HEK293T (cell line): Measurements from ENCODE around the gene MYO1B.

ENCODE experiments used
- CTCF ChIA-PET: fragments of 350-600 bp; formaldehyde crosslinking; extraction: SDS; loops from one replicate; lab custom pipeline; 2021; ENCODE audit warnings: antibody characterized with exemption, inconsistent platforms; lab: Yijun Ruan, JAX
- POLR2A ChIA-PET: fragments of 350-600 bp; formaldehyde crosslinking; extraction: SDS; loops from one replicate; lab custom pipeline; 2020; ENCODE audit warnings: antibody characterized with exemption, inconsistent platforms; lab: Yijun Ruan, JAX
- DNase-seq: peaks from one replicate; pipeline ENCODE4 v3.0.0; 2012; ENCODE audit warnings: mixed read lengths; ENCODE audit errors: extremely low spot score
- ARNT ChIP-seq: fragments of 450-650 bp; IDR thresholded peaks from 2 replicates; pipeline ENCODE4 v1.6.1; 2017; ENCODE audit warnings: mild to moderate bottlenecking
- BHLHE40 ChIP-seq: fragments of 450-650 bp; IDR thresholded peaks from 2 replicates; pipeline ENCODE4 v1.6.1; 2016; ENCODE audit warnings: mild to moderate bottlenecking, moderate library complexity, borderline replicate concordance
- CTBP1 ChIP-seq: fragments of 450-650 bp; IDR thresholded peaks from 2 replicates; pipeline ENCODE4 v1.6.1; 2016; ENCODE audit warnings: borderline replicate concordance
- ELF4 ChIP-seq: fragments of 450-650 bp; IDR thresholded peaks from 2 replicates; pipeline ENCODE4 v1.6.1; 2017; ENCODE audit warnings: antibody characterized with exemption
- FOXA1 ChIP-seq: fragments of 450-650 bp; IDR thresholded peaks from 2 replicates; pipeline ENCODE4 v1.6.1; 2016; ENCODE audit warnings: mild to moderate bottlenecking
- FOXK2 ChIP-seq: fragments of 450-650 bp; IDR thresholded peaks from 2 replicates; pipeline ENCODE4 v1.6.1; 2016; ENCODE audit warnings: mild to moderate bottlenecking
- FOXM1 ChIP-seq: fragments of 450-650 bp; IDR thresholded peaks from 2 replicates; pipeline ENCODE4 v1.6.1; 2017; ENCODE audit warnings: mild to moderate bottlenecking, borderline replicate concordance
- HDGF ChIP-seq: fragments of 450-650 bp; IDR thresholded peaks from 2 replicates; pipeline ENCODE4 v1.6.1; 2017; ENCODE audit warnings: antibody characterized with exemption, borderline replicate concordance
- L3MBTL2 ChIP-seq: fragments of 450-650 bp; conservative IDR thresholded peaks from 2 replicates; pipeline ENCODE4 v1.6.1; 2016; ENCODE audit warnings: mild to moderate bottlenecking
- LEF1 ChIP-seq: fragments of 450-650 bp; IDR thresholded peaks from 2 replicates; pipeline ENCODE4 v1.6.1; 2017; ENCODE audit warnings: mild to moderate bottlenecking, borderline replicate concordance
- NFRKB ChIP-seq: fragments of 450-650 bp; IDR thresholded peaks from 2 replicates; pipeline ENCODE4 v1.6.1; 2016; ENCODE audit warnings: mild to moderate bottlenecking, moderate library complexity
- PKNOX1 ChIP-seq: fragments of 450-650 bp; IDR thresholded peaks from 2 replicates; pipeline ENCODE4 v1.6.1; 2016
- SP1 ChIP-seq: fragments of 450-650 bp; IDR thresholded peaks from 2 replicates; pipeline ENCODE4 v1.6.1; 2017
- SUZ12 ChIP-seq: fragments of 450-650 bp; IDR thresholded peaks from 2 replicates; pipeline ENCODE4 v1.6.1; 2016; ENCODE audit warnings: mild to moderate bottlenecking
- TARDBP ChIP-seq: fragments of 450-650 bp; IDR thresholded peaks from 2 replicates; pipeline ENCODE4 v1.6.1; 2016
- ZNF384 ChIP-seq: fragments of 450-650 bp; IDR thresholded peaks from 2 replicates; pipeline ENCODE4 v1.6.1; 2016

Gene MYO1B

GRCh38 chr2:191385416-191386160 is 140.4 kb downstream of the MYO1B start:
- DNase-seq: no peak
- POLR2A ChIA-PET: no interaction called here
- TF ChIP-seq NFRKB: no peak
- no peak for TF ChIP-seq SP1
- no peak for TF ChIP-seq PKNOX1
- TF ChIP-seq SUZ12: no peak
- no peak for TF ChIP-seq HDGF
- TF ChIP-seq ZNF384: no peak
- TF ChIP-seq LEF1: no peak
- TF ChIP-seq ARNT: no peak
- CTCF ChIA-PET: interaction anchor here (0.9 kb wide), 1 partner anchor 136 kb away, joined by 4 read pairs; no protein-coding TSS in a partner anchor

- CTCF ChIA-PET: no interaction called here
- DNase-seq: no peak
- TF ChIP-seq FOXK2 (no peak), PKNOX1 (no peak), TARDBP (no peak), CTBP1 (no peak), L3MBTL2 (no peak), FOXA1 (no peak), FOXM1 (no peak), ZNF384 (no peak), SUZ12 (no peak), ARNT (no peak), HDGF (no peak), NFRKB (no peak), BHLHE40 (no peak), ELF4 (no peak), LEF1 (no peak)
- POLR2A ChIA-PET: no interaction called here
Measured at GRCh38 chr2:191386938-191387536, 141.8 kb downstream of the MYO1B start.

GRCh38 chr2:191389288-191389687 is 144.1 kb downstream of the MYO1B start:
- CTCF ChIA-PET: no interaction called here
- DNase-seq: no peak
- no peak for TF ChIP-seq SUZ12
- TF ChIP-seq FOXK2: no peak
- TF ChIP-seq PKNOX1: no peak
- no peak for TF ChIP-seq NFRKB
- TF ChIP-seq ARNT: no peak
- TF ChIP-seq TARDBP: no peak
- TF ChIP-seq ELF4: no peak
- TF ChIP-seq FOXA1: no peak
- TF ChIP-seq ZNF384: no peak
- TF ChIP-seq L3MBTL2: no peak
- no peak for TF ChIP-seq HDGF
- no peak for TF ChIP-seq CTBP1
- no peak for TF ChIP-seq LEF1
- POLR2A ChIA-PET: no interaction called here

GRCh38 chr2:191391171-191391570 is 146.0 kb downstream of the MYO1B start:
- POLR2A ChIA-PET: no interaction called here
- TF ChIP-seq ARNT (no peak), FOXK2 (no peak), L3MBTL2 (no peak), FOXA1 (no peak), ZNF384 (no peak)
- CTCF ChIA-PET: no interaction called here
- no peak for DNase-seq

GRCh38 chr2:191394043-191394442 is 148.8 kb downstream of the MYO1B start:
- ChIA-PET POLR2A (no interaction called here), CTCF (no interaction called here)
- TF ChIP-seq TARDBP (no peak), SUZ12 (no peak), ARNT (no peak), NFRKB (no peak), SP1 (no peak), ZNF384 (no peak), CTBP1 (no peak), ELF4 (no peak), L3MBTL2 (no peak), HDGF (no peak), FOXM1 (no peak), PKNOX1 (no peak), LEF1 (no peak), FOXA1 (no peak), BHLHE40 (no peak), FOXK2 (no peak)
- no peak for DNase-seq
